Sigmoid colon (tissue), 4 donors: ENCODE measurements around the gene CASP7.

ENCODE experiments used
- POLR2A ChIP-seq, 2 donors: fragments of 450-650 bp; IDR thresholded peaks; one replicate each; pipeline ENCODE4 v1.6.1; 2016; ENCODE audit warnings: antibody characterized with exemption in 2 of 2, mild to moderate bottlenecking in 2 of 2, moderate library complexity in 2 of 2
- POLR2AphosphoS5 ChIP-seq, 4 donors: sonication (generic); formaldehyde crosslinking; IDR thresholded peaks; one replicate each; pipeline ENCODE4 v1.6.1; 2017; ENCODE audit warnings: antibody characterized with exemption in 4 of 4
- TF ChIP-seq, protein P1 (sequence below), 4 experiments: fragments of 450-650 bp in 3 of 4; fragments of 200-600 bp in 1 of 4; IDR thresholded peaks; one replicate each; pipeline ENCODE4 v1.5.1; 2016 to 2019; ENCODE audit warnings: antibody characterized with exemption in 4 of 4, mild to moderate bottlenecking in 3 of 4, moderate library complexity in 2 of 4

DNA sequence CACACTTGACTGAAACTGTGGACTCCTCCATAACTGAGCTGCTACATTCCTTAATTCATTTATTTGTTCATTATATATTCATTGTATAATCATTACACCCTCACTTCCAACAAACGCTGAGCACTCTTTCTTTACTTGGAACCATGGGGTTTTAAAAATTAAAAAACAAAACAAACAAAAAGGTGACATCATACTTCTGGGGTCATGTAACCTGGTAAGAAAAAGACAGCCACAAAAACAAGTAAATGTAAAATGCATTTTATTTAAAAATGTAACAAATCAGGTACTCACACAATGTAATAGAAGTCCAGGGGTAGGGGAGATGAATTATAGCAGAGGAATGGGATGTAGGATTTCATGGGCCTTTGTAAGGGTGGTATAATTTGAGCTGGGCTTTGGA, 96.8 kb downstream of the CASP7 start:
- TF ChIP-seq, protein P1, sequence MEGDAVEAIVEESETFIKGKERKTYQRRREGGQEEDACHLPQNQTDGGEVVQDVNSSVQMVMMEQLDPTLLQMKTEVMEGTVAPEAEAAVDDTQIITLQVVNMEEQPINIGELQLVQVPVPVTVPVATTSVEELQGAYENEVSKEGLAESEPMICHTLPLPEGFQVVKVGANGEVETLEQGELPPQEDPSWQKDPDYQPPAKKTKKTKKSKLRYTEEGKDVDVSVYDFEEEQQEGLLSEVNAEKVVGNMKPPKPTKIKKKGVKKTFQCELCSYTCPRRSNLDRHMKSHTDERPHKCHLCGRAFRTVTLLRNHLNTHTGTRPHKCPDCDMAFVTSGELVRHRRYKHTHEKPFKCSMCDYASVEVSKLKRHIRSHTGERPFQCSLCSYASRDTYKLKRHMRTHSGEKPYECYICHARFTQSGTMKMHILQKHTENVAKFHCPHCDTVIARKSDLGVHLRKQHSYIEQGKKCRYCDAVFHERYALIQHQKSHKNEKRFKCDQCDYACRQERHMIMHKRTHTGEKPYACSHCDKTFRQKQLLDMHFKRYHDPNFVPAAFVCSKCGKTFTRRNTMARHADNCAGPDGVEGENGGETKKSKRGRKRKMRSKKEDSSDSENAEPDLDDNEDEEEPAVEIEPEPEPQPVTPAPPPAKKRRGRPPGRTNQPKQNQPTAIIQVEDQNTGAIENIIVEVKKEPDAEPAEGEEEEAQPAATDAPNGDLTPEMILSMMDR (IDR thresholded peaks at IDR 0.05): no peak
- no peak for TF ChIP-seq POLR2A (IDR thresholded peaks at IDR 0.05)
- no peak for TF ChIP-seq POLR2AphosphoS5 (IDR thresholded peaks at IDR 0.05)
